ENCODE data around the gene TEX2. TPM values are rescaled to one million over a fixed set of nuclear protein-coding genes. Genes with fewer than 3 reads are reported as not detected.
A peak's percentile ranks its signal among the peaks of the same experiment; 100 is the strongest.

TEX2 gene
- total RNA-seq, 6 experiments from 2014 or later, result 29.1 to 46.6 (median 33.7) TPM

GRCh38 chr17:64113006-64113405, 150.1 kb downstream of the TEX2 start:
- no peaks in the 10 kb centered on the region for H3K36me3 ChIP-seq
- TF ChIP-seq POLR2A (IDR thresholded peaks at IDR 0.05) (no peak), CTCF (IDR thresholded peaks at IDR 0.05) (no peak)
- DNase-seq (no peak), ATAC-seq (no peak)
- no peak overlapping the region for H3K27ac ChIP-seq
- H3K9me3 ChIP-seq, result no peaks in the 10 kb centered on the region
- H3K4me3 ChIP-seq, result no peak overlapping the region
- H3K27me3 ChIP-seq, result no peaks in the 10 kb centered on the region
- intact Hi-C loops (cut with DNase I), result no loop called here
- WGBS (ENCODE audit: insufficient coverage, low coverage, low lambda C conversion rate, missing lambda C conversion rate), result 100% methylated on average over 1 of the region's 2 CpGs
- peaks cover 0 to 59% (median 20%) of the 10 kb centered on the region in 4 donors for H3K4me1 ChIP-seq

DNA sequence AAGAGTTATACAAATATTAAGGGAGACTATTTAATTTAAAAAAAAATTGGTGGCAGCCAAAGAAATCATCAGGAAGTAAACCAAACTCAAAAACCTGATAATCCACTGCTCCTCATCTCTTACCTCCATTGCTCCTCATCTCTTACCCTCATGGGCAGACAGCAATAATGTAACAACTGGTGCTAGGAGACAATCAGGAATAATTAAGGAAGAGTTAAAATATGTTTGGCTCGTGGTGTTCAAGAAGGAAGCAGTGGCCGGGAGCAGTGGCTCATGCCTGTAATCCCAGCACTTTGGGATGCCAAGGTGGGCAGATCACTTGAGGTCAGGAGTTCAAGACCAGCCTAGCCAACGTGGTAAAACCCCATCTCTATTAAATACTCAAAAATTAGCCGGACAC, 151.2 kb downstream of the TEX2 start:
- no peak for ATAC-seq
- no peaks in the 10 kb centered on the region for H3K27me3 ChIP-seq
- 83% methylated on average over 4 of the region's 4 CpGs for WGBS (ENCODE audit: insufficient coverage, low coverage, low lambda C conversion rate, missing lambda C conversion rate)
- H3K9me3 ChIP-seq, result no peaks in the 10 kb centered on the region
- H3K27ac ChIP-seq, result peak overlapping the region in 1 of 3 donors; percentile 56
- H3K4me1 ChIP-seq, result peaks cover 0 to 67% (median 26%) of the 10 kb centered on the region in 4 donors
- TF ChIP-seq POLR2A (IDR thresholded peaks at IDR 0.05) (no peak), CTCF (IDR thresholded peaks at IDR 0.05) (no peak)
- peak in 1 of 3 donors; percentile 20 for DNase-seq
- intact Hi-C loops (cut with DNase I), result no loop called here
- H3K36me3 ChIP-seq, result no peaks in the 10 kb centered on the region
- no peak overlapping the region for H3K4me3 ChIP-seq

DNA sequence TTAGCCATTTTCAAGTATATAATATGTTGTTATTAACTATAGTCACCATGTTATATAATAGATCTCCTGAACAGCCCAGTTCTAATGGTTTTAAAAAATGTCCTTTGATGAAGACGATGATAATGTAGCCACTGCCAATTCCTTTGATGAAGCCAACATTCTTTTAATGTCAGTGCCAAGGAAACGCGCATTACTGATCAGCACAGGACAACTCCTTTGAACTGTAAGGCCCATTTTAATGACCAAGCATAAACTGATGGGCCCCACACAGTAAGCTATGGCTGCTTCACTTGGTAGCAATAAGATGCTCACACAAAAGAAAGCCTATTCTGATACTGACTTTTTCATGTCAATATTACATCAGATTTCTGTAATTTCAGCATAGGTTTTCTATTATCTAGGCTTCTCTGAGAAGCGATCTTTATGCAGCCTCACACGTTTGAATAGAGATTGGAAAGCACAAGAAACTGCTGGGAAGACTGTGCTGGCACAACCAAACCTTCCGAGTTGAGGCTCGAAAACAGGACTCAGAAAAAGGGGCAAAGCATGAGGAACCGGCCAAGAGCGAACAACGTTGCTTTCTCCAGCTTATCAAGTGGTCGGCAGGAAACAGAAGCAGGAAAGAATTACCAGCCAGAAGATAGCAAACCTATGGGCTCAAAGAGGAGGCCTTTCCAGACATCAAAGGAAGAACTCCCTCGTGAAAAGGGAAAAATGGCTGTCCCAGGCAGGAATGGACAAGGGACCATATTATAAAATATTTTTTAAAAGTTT, 152.5 kb downstream of the TEX2 start:
- no peaks in the 10 kb centered on the region for H3K9me3 ChIP-seq
- H3K27me3 ChIP-seq, result no peaks in the 10 kb centered on the region
- H3K36me3 ChIP-seq, result no peaks in the 10 kb centered on the region
- TF ChIP-seq CTCF (IDR thresholded peaks at IDR 0.05) (no peak), POLR2A (IDR thresholded peaks at IDR 0.05) (no peak)
- peaks cover 2 to 66% (median 20%) of the 10 kb centered on the region in 4 donors for H3K4me1 ChIP-seq
- DNase-seq, result peak in 1 of 3 donors; percentile 25
- 56% methylated on average over 12 of the region's 12 CpGs for WGBS (ENCODE audit: insufficient coverage, low coverage, low lambda C conversion rate, missing lambda C conversion rate)
- no peak for ATAC-seq
- intact Hi-C loops (cut with DNase I), result no loop called here
- no peak overlapping the region for H3K4me3 ChIP-seq
- peak overlapping the region in 2 of 3 donors; percentile 51 to 56 for H3K27ac ChIP-seq

GRCh38 chr17:64109400-64109799, 153.7 kb downstream of the TEX2 start:
- H3K27ac ChIP-seq, result peak overlapping the region in 1 of 3 donors; percentile 72
- peak in 1 of 3 donors; percentile 23 for DNase-seq
- no peak overlapping the region for H3K4me3 ChIP-seq
- no peak for ATAC-seq
- no peaks in the 10 kb centered on the region for H3K36me3 ChIP-seq
- no peaks in the 10 kb centered on the region for H3K27me3 ChIP-seq
- WGBS (ENCODE audit: insufficient coverage, low coverage, low lambda C conversion rate, missing lambda C conversion rate), result 86% methylated on average over 4 of the region's 5 CpGs
- intact Hi-C loops (cut with DNase I), result no loop called here
- no peaks in the 10 kb centered on the region for H3K9me3 ChIP-seq
- H3K4me1 ChIP-seq, result peaks cover 0 to 63% (median 18%) of the 10 kb centered on the region in 4 donors
- TF ChIP-seq POLR2A (IDR thresholded peaks at IDR 0.05) (no peak), CTCF (IDR thresholded peaks at IDR 0.05) (no peak)
